ENCODE results near the gene GDPD4.

Gene GDPD4

GRCh38 chr11:77231800-77232199 lies 69.7 kb downstream of the GDPD4 start:
- TF ChIP-seq CTCF (conservative IDR thresholded peaks at IDR 0.05; ENCODE audit: low read depth, low read length), result no peak
- H3K36me3 ChIP-seq (ENCODE audit: insufficient read depth), result no peaks in the 10 kb centered on the region
- H3K27me3 ChIP-seq (ENCODE audit: insufficient read depth, low read depth), result no peaks in the 10 kb centered on the region
- no peaks in the 10 kb centered on the region for H4K20me1 ChIP-seq (ENCODE audit: insufficient read depth)
- H3K4me2 ChIP-seq, result no peak overlapping the region
- no peak overlapping the region for H3K9ac ChIP-seq
- no peak overlapping the region for H2AFZ ChIP-seq (ENCODE audit: low read depth)
- no peak overlapping the region for H3K27ac ChIP-seq
- no peak overlapping the region for H3K4me3 ChIP-seq (IDR thresholded peaks at IDR 0.05; ENCODE audit: insufficient read depth, low read depth, low read length)
- H3K79me2 ChIP-seq (ENCODE audit: insufficient read depth, low read depth), result no peaks in the 10 kb centered on the region
- no peaks in the 10 kb centered on the region for H3K4me1 ChIP-seq (ENCODE audit: low read depth, poor library complexity, severe bottlenecking)

GRCh38 chr11:77230878-77231605 lies 70.4 kb downstream of the GDPD4 start:
- H3K79me2 ChIP-seq (ENCODE audit: insufficient read depth, low read depth), result no peaks in the 10 kb centered on the region

GRCh38 chr11:77223797-77224196 lies 77.7 kb downstream of the GDPD4 start:
- Histone ChIP-seq H3K79me2 (ENCODE audit: insufficient read depth, low read depth) (no peaks in the 10 kb centered on the region), H3K27me3 (ENCODE audit: insufficient read depth, low read depth) (no peaks in the 10 kb centered on the region), H3K27ac (no peak overlapping the region), H3K9ac (no peak overlapping the region), H3K4me1 (ENCODE audit: low read depth, poor library complexity, severe bottlenecking) (no peaks in the 10 kb centered on the region), H3K4me2 (no peak overlapping the region), H2AFZ (ENCODE audit: low read depth) (no peak overlapping the region), H4K20me1 (ENCODE audit: insufficient read depth) (no peaks in the 10 kb centered on the region), H3K36me3 (ENCODE audit: insufficient read depth) (no peaks in the 10 kb centered on the region), H3K4me3 (IDR thresholded peaks at IDR 0.05; ENCODE audit: insufficient read depth, low read depth, low read length) (no peak overlapping the region)
- TF ChIP-seq CTCF (conservative IDR thresholded peaks at IDR 0.05; ENCODE audit: low read depth, low read length), result no peak

More at GRCh38 chr11:77230878-77231605, 70.4 kb downstream of the GDPD4 start:
- H3K27me3 ChIP-seq (ENCODE audit: insufficient read depth, low read depth), result no peaks in the 10 kb centered on the region
- no peaks in the 10 kb centered on the region for H3K36me3 ChIP-seq (ENCODE audit: insufficient read depth)
- H4K20me1 ChIP-seq (ENCODE audit: insufficient read depth), result no peaks in the 10 kb centered on the region
- H3K9ac ChIP-seq, result no peak overlapping the region
- H3K4me2 ChIP-seq, result no peak overlapping the region
- no peak overlapping the region for H3K4me3 ChIP-seq (IDR thresholded peaks at IDR 0.05; ENCODE audit: insufficient read depth, low read depth, low read length)
- TF ChIP-seq CTCF (conservative IDR thresholded peaks at IDR 0.05; ENCODE audit: low read depth, low read length), result no peak
- H2AFZ ChIP-seq (ENCODE audit: low read depth), result no peak overlapping the region
- no peaks in the 10 kb centered on the region for H3K4me1 ChIP-seq (ENCODE audit: low read depth, poor library complexity, severe bottlenecking)
- H3K27ac ChIP-seq, result no peak overlapping the region

- H3K9ac ChIP-seq, result no peak overlapping the region
Observed at GRCh38 chr11:77217156-77217555, 84.3 kb downstream of the GDPD4 start.

More at GRCh38 chr11:77217156-77217555, 84.3 kb downstream of the GDPD4 start:
- Histone ChIP-seq H3K4me3 (IDR thresholded peaks at IDR 0.05; ENCODE audit: insufficient read depth, low read depth, low read length) (no peak overlapping the region), H3K4me1 (ENCODE audit: low read depth, poor library complexity, severe bottlenecking) (no peaks in the 10 kb centered on the region), H3K27me3 (ENCODE audit: insufficient read depth, low read depth) (no peaks in the 10 kb centered on the region), H3K36me3 (ENCODE audit: insufficient read depth) (no peaks in the 10 kb centered on the region), H3K79me2 (ENCODE audit: insufficient read depth, low read depth) (no peaks in the 10 kb centered on the region), H3K27ac (no peak overlapping the region), H2AFZ (ENCODE audit: low read depth) (no peak overlapping the region), H3K4me2 (no peak overlapping the region), H4K20me1 (ENCODE audit: insufficient read depth) (no peaks in the 10 kb centered on the region)
- no peak for TF ChIP-seq CTCF (conservative IDR thresholded peaks at IDR 0.05; ENCODE audit: low read depth, low read length)

Data from KMS-11 (cell line).